22Rv1 (cell line): ENCODE measurements around the gene AURKAIP1.
A peak's percentile ranks its signal among the peaks of the same experiment; 100 is the strongest.
"Not testable (repeated sequence)": the region's sequence is repeated elsewhere in the genome, so short reads cannot be mapped to it uniquely, and the experiment has no call there.

ENCODE experiments used
- H3K27ac ChIP-seq: fragments of 450-650 bp; 2 replicates; pipeline ENCODE4 v1.5.1; 2017
- CTCF ChIP-seq: fragments of 450-650 bp; IDR thresholded peaks from 2 replicates; pipeline ENCODE4 v1.5.1; 2017; ENCODE audit warnings: mild to moderate bottlenecking
- ZFX ChIP-seq: fragments of 450-650 bp; IDR thresholded peaks from 2 replicates; pipeline ENCODE4 v1.6.1; 2017; ENCODE audit warnings: antibody characterized with exemption, borderline replicate concordance

The AURKAIP1 gene

GRCh38 chr1:1374589-1374928 lies 448 bp downstream of the AURKAIP1 start:
- TF ChIP-seq ZFX: no peak
- TF ChIP-seq CTCF: no peak
- H3K27ac ChIP-seq: peak overlapping the region; percentile 84

DNA sequence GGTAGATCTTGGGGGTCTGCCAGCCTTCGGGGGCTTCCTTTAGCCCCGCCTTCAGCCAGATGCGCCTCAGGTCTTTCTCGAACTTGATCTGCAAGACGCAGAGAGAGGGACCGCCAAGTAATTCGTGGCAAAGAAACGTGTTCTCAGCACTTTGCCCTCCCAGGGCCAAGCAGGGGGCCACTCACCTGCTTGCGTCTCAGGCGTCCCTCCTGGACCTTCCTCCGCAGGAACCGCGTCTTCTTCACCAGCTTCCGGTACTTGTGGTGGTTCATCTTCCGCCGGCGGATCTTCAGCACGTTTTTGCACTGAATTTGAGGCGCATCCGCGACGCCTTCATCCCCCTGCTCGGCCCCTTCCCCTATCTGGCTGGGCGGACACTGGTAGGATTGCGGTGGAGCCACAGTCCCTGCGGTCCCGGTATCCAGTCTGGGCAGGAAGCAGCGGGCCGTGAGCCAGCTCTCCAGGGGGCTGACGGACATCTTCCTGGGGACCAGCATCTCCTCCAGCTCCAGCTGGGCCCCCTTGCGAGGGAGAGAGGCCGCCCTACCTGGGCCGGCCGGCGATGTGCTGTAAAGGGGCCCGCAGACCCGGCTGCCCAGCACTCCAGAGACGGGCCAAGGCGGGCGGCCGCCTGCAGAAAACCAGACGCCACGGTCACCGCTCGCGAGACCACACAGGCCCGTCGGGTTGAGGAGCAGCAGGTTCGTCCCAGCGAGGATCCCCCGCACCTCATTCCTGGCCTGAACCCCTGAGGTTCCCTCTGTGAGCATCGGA lies 1.0 kb downstream of the AURKAIP1 start:
- TF ChIP-seq CTCF (no peak), ZFX (no peak)
- H3K27ac ChIP-seq: peak overlapping the region; percentile 84

DNA sequence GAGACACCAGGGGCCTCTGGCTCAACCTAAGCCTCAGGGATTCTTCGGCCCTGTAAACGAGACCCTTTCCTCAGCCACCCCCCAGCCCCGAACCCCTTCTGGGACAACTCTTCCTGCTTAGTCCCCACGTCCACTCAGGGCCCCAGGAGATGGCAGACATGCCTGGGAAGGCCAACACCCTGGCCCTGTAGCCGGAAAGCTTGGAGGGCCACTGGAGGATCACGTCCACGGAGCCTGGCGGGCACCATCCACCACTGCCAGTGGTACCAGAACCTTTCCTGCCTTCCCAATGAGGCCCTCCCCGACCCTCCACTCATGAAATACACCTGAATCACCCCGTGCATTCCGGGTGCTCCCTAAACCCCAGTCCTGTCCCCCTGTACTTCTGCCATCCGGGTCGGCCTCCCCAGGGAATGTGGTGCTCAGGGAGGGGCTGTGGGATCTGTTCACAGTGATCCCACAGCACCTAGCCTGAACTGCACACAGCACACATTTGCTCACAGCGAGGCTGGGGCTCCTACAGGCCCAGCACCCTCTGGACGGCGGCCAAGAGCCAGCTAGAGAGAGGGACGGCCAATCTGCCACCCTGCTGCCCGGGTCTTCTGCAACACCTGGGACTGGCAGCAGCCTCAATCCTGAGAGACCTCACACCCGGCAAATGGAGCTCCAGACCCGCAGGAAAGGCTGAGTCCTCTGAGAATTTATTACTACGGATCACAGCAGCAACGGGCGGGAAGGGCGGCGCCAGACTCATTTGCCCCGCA lies 1.8 kb downstream of the AURKAIP1 start:
- TF ChIP-seq ZFX (no peak), CTCF (no peak)
- H3K27ac ChIP-seq: 0 out of 2 replicates have a peak overlapping the region, but pooled peaks have one; percentile 84

- TF ChIP-seq CTCF: peak; percentile 97
- no peak for TF ChIP-seq ZFX
- H3K27ac ChIP-seq: no peak overlapping the region
Measured at GRCh38 chr1:1371746-1372711, 3.0 kb downstream of the AURKAIP1 start.

DNA sequence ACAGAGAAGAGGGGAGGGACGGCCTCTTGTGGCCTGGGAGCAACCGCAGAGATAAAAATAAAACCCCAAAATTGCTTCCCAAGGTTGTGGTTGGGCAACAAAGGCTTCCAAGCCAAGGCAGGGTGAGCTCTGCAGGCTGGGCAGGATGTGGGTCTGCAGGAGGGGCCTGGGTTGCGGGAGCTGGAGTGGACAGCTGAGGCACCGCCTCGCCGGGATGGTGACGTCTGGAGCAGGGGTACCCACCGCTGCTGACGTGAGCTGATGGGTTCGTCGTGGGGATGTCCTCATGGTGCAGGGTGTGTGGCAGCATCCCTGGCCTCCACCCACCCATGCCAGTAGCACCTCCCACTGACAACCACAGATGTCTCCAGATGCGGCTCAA lies 3.7 kb downstream of the AURKAIP1 start:
- no peak overlapping the region for H3K27ac ChIP-seq
- TF ChIP-seq CTCF: no peak

DNA sequence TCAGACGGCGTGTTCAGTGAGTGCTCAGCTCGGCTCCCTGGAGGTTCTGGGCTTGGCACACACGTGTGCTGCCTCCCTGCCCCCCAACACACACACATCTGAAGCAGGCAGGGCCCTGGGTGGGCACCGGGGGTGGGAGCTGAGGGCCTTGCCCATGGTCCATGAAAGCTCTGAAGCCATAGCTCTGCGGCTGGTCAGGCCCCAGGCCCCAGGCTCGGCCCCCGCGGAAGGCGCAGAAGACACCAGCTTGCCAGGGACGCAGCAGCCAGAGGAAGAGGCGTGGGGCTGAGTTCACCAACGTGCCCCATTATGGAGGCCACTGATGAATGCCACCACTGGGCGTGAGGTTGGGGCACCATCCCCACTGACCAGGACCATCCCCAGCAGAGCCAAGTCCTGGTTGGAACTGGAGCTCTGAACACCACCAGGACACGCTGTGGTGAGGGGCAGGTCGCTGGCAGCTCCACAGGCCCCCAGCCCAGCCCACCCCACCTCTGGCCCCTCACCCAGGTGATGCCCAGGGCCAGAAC lies 4.2 kb downstream of the AURKAIP1 start:
- TF ChIP-seq ZFX (no peak), CTCF (no peak)
- H3K27ac ChIP-seq: no peak overlapping the region

DNA sequence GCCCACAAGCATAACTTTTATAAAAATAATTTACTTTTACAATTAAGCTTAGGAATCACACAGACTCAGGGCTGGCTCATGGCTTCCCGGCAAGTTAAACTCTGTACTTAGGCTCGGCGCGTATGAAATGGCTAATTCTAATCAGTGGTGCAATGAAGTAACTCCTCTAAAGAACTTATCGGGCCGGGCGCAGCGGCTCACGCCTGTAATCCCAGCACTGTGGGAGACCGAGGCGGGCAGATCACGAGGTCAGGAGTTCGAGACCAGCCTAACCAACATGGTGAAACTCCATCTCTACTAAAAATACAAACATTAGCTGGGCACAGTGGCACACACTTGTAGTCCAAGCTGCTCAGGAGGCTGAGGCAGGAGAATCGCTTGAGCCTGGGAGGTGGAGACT lies 4.9 kb downstream of the AURKAIP1 start:
- not testable (repeated sequence) for H3K27ac ChIP-seq
